IPS-18c (cell line): ENCODE results near the gene RNF138.
"Not testable (repeated sequence)": the region's sequence is repeated elsewhere in the genome, so short reads cannot be mapped to it uniquely, and the experiment has no call there.

Experiments
- H3K4me3 ChIP-seq: 2 replicates; pipeline ENCODE4 v1.7.0; 2013; ENCODE audit warnings: low read depth, mild to moderate bottlenecking, low read length, moderate library complexity; ENCODE audit not compliant: insufficient read depth
- H3K9me3 ChIP-seq: one replicate; pipeline ENCODE4 v1.6.1; 2013; ENCODE audit warnings: mild to moderate bottlenecking, low read length, moderate library complexity; ENCODE audit not compliant: control insufficient read depth, insufficient read depth

Gene RNF138

GRCh38 chr18:32152705-32153448, 61.2 kb downstream of the RNF138 start:
- Histone ChIP-seq H3K9me3 (peaks cover 3% of the 10 kb centered on the region), H3K4me3 (no peak overlapping the region)

- Histone ChIP-seq H3K4me3 (no peak overlapping the region), H3K9me3 (peaks cover 3% of the 10 kb centered on the region)
Observed at GRCh38 chr18:32156855-32157254, 65.2 kb downstream of the RNF138 start.

GRCh38 chr18:32157580-32157979, 65.9 kb downstream of the RNF138 start:
- peaks cover 3% of the 10 kb centered on the region for H3K9me3 ChIP-seq
- H3K4me3 ChIP-seq = no peak overlapping the region

- Histone ChIP-seq H3K9me3 (peaks cover 3% of the 10 kb centered on the region), H3K4me3 (no peak overlapping the region)
Observed at GRCh38 chr18:32158108-32158624, 66.5 kb downstream of the RNF138 start.

GRCh38 chr18:32158631-32159030, 67.0 kb downstream of the RNF138 start:
- not testable (repeated sequence) for H3K4me3 ChIP-seq, H3K9me3 ChIP-seq

- Histone ChIP-seq H3K9me3 (peaks cover 3% of the 10 kb centered on the region), H3K4me3 (no peak overlapping the region)
Observed at GRCh38 chr18:32160547-32160946, 68.9 kb downstream of the RNF138 start.

- H3K4me3 ChIP-seq = no peak overlapping the region
- no peaks in the 10 kb centered on the region for H3K9me3 ChIP-seq
Observed at GRCh38 chr18:32167980-32168730, 76.5 kb downstream of the RNF138 start.

- Histone ChIP-seq H3K4me3 (no peak overlapping the region), H3K9me3 (no peaks in the 10 kb centered on the region)
Observed at GRCh38 chr18:32173654-32174053, 82.0 kb downstream of the RNF138 start.

- H3K4me3 ChIP-seq = no peak overlapping the region
- no peaks in the 10 kb centered on the region for H3K9me3 ChIP-seq
Observed at GRCh38 chr18:32174719-32175118, 83.0 kb downstream of the RNF138 start.

GRCh38 chr18:32175265-32175664, 83.6 kb downstream of the RNF138 start:
- Histone ChIP-seq H3K4me3 (no peak overlapping the region), H3K9me3 (no peaks in the 10 kb centered on the region)

GRCh38 chr18:32176745-32177144, 85.1 kb downstream of the RNF138 start:
- H3K9me3 ChIP-seq, H3K4me3 ChIP-seq: not testable (repeated sequence)

GRCh38 chr18:32177530-32177929, 85.9 kb downstream of the RNF138 start:
- peaks cover 2% of the 10 kb centered on the region for H3K9me3 ChIP-seq
- H3K4me3 ChIP-seq = no peak overlapping the region
